Astrocyte (in vitro differentiated cells and primary cell): Measurements from ENCODE around the gene ARTN.

Experiments
- CTCF ChIP-seq: IDR thresholded peaks from 2 replicates; pipeline ENCODE4 v1.5.1; 2011; ENCODE audit warnings: low read depth, mild to moderate bottlenecking, inconsistent platforms, low read length, moderate library complexity; ENCODE audit not compliant: insufficient read depth
- EZH2 ChIP-seq: IDR thresholded peaks from 2 replicates; pipeline ENCODE4 v1.6.1; 2012; ENCODE audit warnings: mild to moderate bottlenecking, low read length, inconsistent platforms; ENCODE audit not compliant: insufficient read depth

- TF ChIP-seq CTCF (no peak), EZH2 (no peak)
These were observed 37.3 kb downstream of the ARTN start for GRCh38 chr1:43970911-43971310.
